Measurements from ENCODE around the gene EBLN1. TPM values are rescaled to one million over a fixed set of nuclear protein-coding genes. Genes with fewer than 3 reads are reported as not detected.

Gene EBLN1
- not detected in 2 replicates for total RNA-seq

DNA sequence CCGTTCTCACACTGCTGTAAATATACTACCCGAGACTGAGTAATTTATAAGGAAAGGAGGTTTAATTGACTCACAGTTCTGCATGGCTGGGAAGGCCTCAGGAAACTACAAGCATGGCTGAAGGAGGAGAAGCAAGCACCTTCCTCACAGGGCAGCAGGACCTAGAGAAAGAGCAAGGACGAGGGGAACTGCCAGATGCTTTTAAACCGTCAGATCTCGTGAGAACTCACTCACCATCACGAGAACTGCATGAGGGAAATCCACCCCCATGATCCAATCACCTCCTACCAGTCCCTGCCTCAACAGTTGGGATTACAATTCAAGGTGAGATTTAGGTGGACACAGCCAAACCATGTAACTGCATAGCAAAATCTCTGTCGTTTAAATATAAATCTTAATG lies at the start of gene EBLN1:
EBLN1 (minus strand) TSS at position 174 of the 400 bp plus-strand sequence. CDS start 8,032 bp downstream, outside the sequence.

Other genes starting within 250 kb of the EBLN1 start
- gene DNAJC1, start 214.3 kb downstream of the EBLN1 start, total RNA-seq = 65.9 and 71.1 TPM in 2 replicates
- 29.0 and 33.8 TPM in 2 replicates for gene COMMD3, start 98.4 kb upstream of the EBLN1 start, total RNA-seq
- gene BMI1, start 103.1 kb upstream of the EBLN1 start, total RNA-seq = 39.6 and 54.5 TPM in 2 replicates
- gene SPAG6, start 127.5 kb upstream of the EBLN1 start, total RNA-seq = not detected in 2 replicates